H4 (cell line): ENCODE results near the gene LMBRD1. TPM values are rescaled to one million over a fixed set of nuclear protein-coding genes. Genes with fewer than 3 reads are reported as not detected.

Experiments used
- DNase-seq: peaks from one replicate; pipeline ENCODE4 v3.0.0-alpha.2; 2015; ENCODE audit warnings: low spot score
- total RNA-seq: library from RNA; depleted of rRNA; stranded (reverse); fragments of >200 nt; shearing (Covaris generic); gene quantifications from 2 replicates; pipeline ENCODE4 v1.2.3, GENCODE V29; 2014; rRNA removed

LMBRD1 gene
- total RNA-seq, 1 experiment from 2014 or later = 42.9 TPM

DNA sequence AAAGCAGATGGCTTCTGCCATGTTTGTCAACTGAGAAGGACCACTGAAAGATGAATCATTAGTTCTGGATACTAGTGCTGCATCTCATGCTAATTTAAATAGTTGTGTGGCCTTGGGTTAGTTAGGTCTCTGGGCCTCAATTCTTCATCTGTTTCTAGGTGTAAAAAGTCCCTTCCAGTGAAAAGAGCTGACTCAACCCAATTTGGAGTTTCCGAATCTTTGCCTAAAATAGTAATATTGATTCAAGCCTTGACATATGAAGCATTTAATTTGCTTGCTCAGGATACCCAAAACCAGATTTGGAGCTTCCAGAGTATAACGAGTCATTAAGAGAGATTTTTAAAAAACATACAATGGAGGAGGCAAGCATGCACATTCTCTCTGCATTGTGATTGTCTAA is 163.9 kb downstream of the LMBRD1 start:
- DNase-seq = no peak

GRCh38 chr6:69631552-69632346 is 165.1 kb downstream of the LMBRD1 start:
- DNase-seq = no peak

GRCh38 chr6:69630767-69631166 is 166.0 kb downstream of the LMBRD1 start:
- no peak for DNase-seq

DNA sequence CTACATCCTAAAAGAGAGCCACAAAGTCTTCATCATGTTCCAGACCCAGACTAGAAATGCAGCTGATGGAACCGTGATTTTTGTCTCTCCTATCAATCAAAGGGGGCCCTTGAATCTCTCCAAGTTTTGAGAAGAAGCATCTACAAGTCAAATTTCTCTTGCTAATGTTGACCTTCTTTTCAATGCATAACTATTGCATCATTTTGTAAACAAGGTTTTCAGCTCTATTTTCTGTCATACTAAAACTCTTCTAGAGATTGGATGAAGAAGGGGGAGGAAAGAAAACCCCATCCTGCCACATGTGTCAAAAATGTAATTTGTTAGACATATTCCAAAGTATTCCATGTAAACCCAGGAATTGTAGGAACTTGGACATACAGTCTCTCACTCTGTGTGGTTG is 169.2 kb downstream of the LMBRD1 start:
- DNase-seq = no peak

DNA sequence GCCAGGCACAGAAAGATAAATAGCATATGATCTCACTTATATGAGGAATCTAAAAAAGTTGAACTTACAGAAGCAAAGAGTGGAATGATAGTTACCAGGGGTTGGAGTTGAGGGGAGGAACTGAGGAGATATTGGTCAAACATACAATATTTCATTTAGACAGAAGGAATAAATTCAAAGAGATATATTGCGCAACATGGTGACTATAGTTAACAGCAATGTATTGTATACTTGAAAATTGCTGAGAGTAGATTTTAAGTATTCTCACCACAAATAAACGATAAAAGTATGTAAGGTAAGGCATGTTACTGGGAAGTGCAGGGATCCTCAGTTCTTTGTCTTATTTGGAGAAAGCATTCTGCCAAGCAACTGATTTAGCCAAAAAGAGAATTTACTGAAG is 171.9 kb downstream of the LMBRD1 start:
- DNase-seq = no peak

Other genes with a start within 250 kb of the LMBRD1 start
- 1.5 TPM in 1 of 2 replicates, not detected in the other for gene COL19A1, start 69.5 kb upstream of the LMBRD1 start, total RNA-seq